B cell (primary cell): Measurements from ENCODE around the gene NOL4L. TPM values are rescaled to one million over a fixed set of nuclear protein-coding genes. Genes with fewer than 3 reads are reported as not detected.

Experiments
- ATAC-seq: fragments of 200-7000 bp; cut with Tn5 transposase; one replicate; pipeline ENCODE4 v1.10.0; 2021; ENCODE audit warnings: low read depth, mild to moderate bottlenecking, moderate number of reproducible peaks, moderate library complexity
- CTCF ChIA-PET: fragments of 350-600 bp; sonication (Branson Sonifier 250); formaldehyde crosslinking; loops from one replicate; lab custom pipeline; 2021; ENCODE audit warnings: antibody characterized with exemption, inconsistent platforms; lab: Charles Lee
- POLR2A ChIA-PET: fragments of 350-600 bp; sonication (Branson Sonifier 250); formaldehyde crosslinking; loops from one replicate; lab custom pipeline; 2021; ENCODE audit warnings: antibody characterized with exemption; lab: Charles Lee
- DNase-seq: peaks from one replicate; pipeline ENCODE4 v3.0.0; 2013
- H2AFZ ChIP-seq: 2 replicates; pipeline ENCODE4 v1.6.1; 2012; ENCODE audit warnings: mild to moderate bottlenecking, low read depth, low read length; ENCODE audit not compliant: insufficient read depth, poor library complexity, severe bottlenecking
- H3K27ac ChIP-seq, 2 donors: 1 replicate in 1 of 2; 2 replicates in 1 of 2; pipeline ENCODE4 v1.5.1; 2012 to 2013; ENCODE audit warnings: low read length in 2 of 2, mild to moderate bottlenecking in 2 of 2, moderate library complexity in 1 of 2
- H3K27me3 ChIP-seq, 4 experiments: fragments of 200-600 bp in 1 of 4; sonication (generic) in 1 of 4; replicated peaks in 1 of 4; 1 replicate in 2 of 4; 2 replicates in 2 of 4; pipeline versions ENCODE4 v1.6.1 to v1.7.0; 2013 to 2016; ENCODE audit warnings: low read length in 3 of 4, mild to moderate bottlenecking in 2 of 4, mixed read lengths in 1 of 4, moderate library complexity in 1 of 4; ENCODE audit not compliant: insufficient read depth in 4 of 4, control insufficient read depth in 3 of 4; ENCODE audit errors: control extremely low read depth in 1 of 4
- H3K36me3 ChIP-seq, 2 experiments: replicated peaks in 1 of 2; 1 replicate in 1 of 2; 2 replicates in 1 of 2; pipeline versions ENCODE4 v1.6.1 to v1.7.1; 2013; ENCODE audit warnings: low read length in 1 of 2; ENCODE audit not compliant: insufficient read depth in 2 of 2, control insufficient read depth in 1 of 2; ENCODE audit errors: control extremely low read depth in 1 of 2, extremely low read depth in 1 of 2
- H3K4me1 ChIP-seq, 2 donors: fragments of 200-600 bp in 1 of 2; sonication (generic) in 1 of 2; 1 replicate in 1 of 2; 2 replicates in 1 of 2; pipeline versions ENCODE4 v1.5.1 to v1.6.1; 2013 to 2017; ENCODE audit warnings: low read length in 2 of 2; ENCODE audit not compliant: control insufficient read depth in 2 of 2, insufficient read depth in 2 of 2
- H3K4me2 ChIP-seq: replicated peaks from 2 replicates; pipeline ENCODE3; 2012; ENCODE audit warnings: mild to moderate bottlenecking, low read depth, low read length; ENCODE audit not compliant: poor library complexity, severe bottlenecking
- H3K4me3 ChIP-seq, 5 experiments: fragments of 200-600 bp in 1 of 5; sonication (generic) in 1 of 5; 1 replicate in 3 of 5; 2 replicates in 2 of 5; pipeline versions ENCODE4 v1.5.1 to v1.7.0; 2011 to 2016; ENCODE audit warnings: low read length in 4 of 5, mild to moderate bottlenecking in 4 of 5, low read depth in 2 of 5, control low read depth in 1 of 5, moderate library complexity in 1 of 5; ENCODE audit not compliant: insufficient read depth in 1 of 5; ENCODE audit errors: control extremely low read depth in 1 of 5, extremely low read depth in 1 of 5
- H3K79me2 ChIP-seq: fragments of 200-600 bp; sonication (generic); one replicate; pipeline ENCODE4 v1.6.0; 2016; ENCODE audit warnings: low read length; ENCODE audit not compliant: control insufficient read depth, insufficient read depth
- H3K9ac ChIP-seq: fragments of 200-600 bp; sonication (generic); 2 replicates; pipeline ENCODE4 v1.6.1; 2017; ENCODE audit warnings: mild to moderate bottlenecking, low read length, moderate library complexity
- H3K9me3 ChIP-seq, 3 donors: one replicate each; pipeline versions ENCODE4 v1.6.1 to v1.7.1; 2013; ENCODE audit warnings: low read length in 2 of 3; ENCODE audit not compliant: control insufficient read depth in 2 of 3, insufficient read depth in 1 of 3; ENCODE audit errors: control extremely low read depth in 1 of 3
- H4K20me1 ChIP-seq: 2 replicates; pipeline ENCODE4 v1.6.0; 2012; ENCODE audit warnings: mild to moderate bottlenecking, low read length; ENCODE audit not compliant: insufficient read depth, control insufficient read depth, poor library complexity, severe bottlenecking
- H3K27ac Mint-ChIP-seq: one replicate; pipeline ENCODE4 v1.8.0; 2021; ENCODE audit warnings: mixed read lengths
- H3K27me3 Mint-ChIP-seq: one replicate; pipeline ENCODE4 v1.8.0; 2021; ENCODE audit warnings: mixed read lengths
- H3K4me1 Mint-ChIP-seq: one replicate; pipeline ENCODE4 v1.8.0; 2021; ENCODE audit warnings: mixed read lengths
- H3K4me3 Mint-ChIP-seq: one replicate; pipeline ENCODE4 v1.8.0; 2021; ENCODE audit warnings: mixed read lengths
- H3K9me3 Mint-ChIP-seq: one replicate; pipeline ENCODE4 v1.8.0; 2022; ENCODE audit warnings: mixed read lengths; ENCODE audit not compliant: insufficient read depth
- CTCF ChIP-seq: fragments of 200-600 bp; IDR thresholded peaks from one replicate; pipeline ENCODE4 v1.8.0; 2022; ENCODE audit warnings: antibody characterized with exemption, mild to moderate bottlenecking
- EZH2 ChIP-seq: IDR thresholded peaks from 2 replicates; pipeline ENCODE4 v1.6.1; 2012; ENCODE audit warnings: borderline replicate concordance, low read depth, mild to moderate bottlenecking, moderate library complexity, low read length; ENCODE audit not compliant: insufficient read depth, poor library complexity, severe bottlenecking
- WGBS: methylation state at CpG from one replicate; pipeline ENCODE4 v1.1.5; 2013; ENCODE audit warnings: missing lambda C conversion rate; ENCODE audit not compliant: insufficient coverage; 5-methylcytosine and 5-hydroxymethylcytosine counted together
- intact Hi-C: fragments of 100-400 bp; cut with micrococcal nuclease; formaldehyde crosslinking; loops from one replicate; pipeline ENCODE4 v1.10.0; 2022
- polyA plus RNA-seq: library from polyadenylated mRNA; depleted of rRNA; stranded (reverse); fragments of >200 nt; gene quantifications from 2 replicates; pipeline ENCODE4 v1.2.3, GENCODE V29; 2012
- total RNA-seq, 2 donors: library from RNA; stranded (reverse); fragments of 120-200 nt in 1 of 2; gene quantifications; 1 replicate in 1 of 2; 2 replicates in 1 of 2; pipeline versions ENCODE4 v1.2.3 to v1.2.4, GENCODE V29; 2013 to 2022

NOL4L gene
- total and polyA plus RNA-seq, 2 donors (not counting 1 experiment from before 2014, with no cell fraction given) = 6.5 to 7.9 TPM

DNA sequence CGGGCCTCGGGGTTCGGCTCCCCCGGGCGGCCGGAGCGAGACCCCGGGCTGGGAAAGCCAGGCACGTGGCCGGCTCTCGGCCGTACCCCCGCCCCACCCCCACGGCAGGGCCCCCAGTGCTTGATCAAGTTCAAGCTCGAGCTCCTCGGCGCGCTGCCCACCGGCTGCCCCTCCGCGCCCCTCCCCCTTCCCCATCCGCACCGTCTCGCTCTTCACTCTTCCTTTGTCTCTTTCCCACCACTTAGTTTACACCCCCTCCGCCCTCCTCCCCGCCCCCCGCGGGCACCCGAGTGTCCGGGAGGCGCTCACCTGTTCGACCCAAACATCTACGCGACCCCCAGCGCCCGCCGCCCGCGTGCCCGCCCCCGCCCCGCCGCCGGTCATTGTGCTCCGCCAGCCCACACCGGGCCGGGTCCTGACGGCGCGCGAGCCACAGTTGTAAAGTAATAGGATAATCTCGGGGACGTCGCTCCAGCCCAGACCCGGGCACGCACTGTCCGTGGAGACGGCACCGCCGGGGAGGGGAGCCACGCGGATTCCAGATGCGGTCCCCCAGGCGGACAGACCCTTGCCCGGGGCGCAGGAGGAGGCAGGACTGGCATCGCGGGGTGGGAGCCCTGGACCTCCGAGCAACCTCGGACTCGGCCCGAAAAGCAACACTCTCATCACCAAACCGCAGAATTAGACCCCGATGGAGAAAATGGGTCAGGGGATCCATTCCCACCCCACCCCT, 100.7 kb downstream of the NOL4L start:
- H3K27ac Mint-ChIP-seq = peak overlapping the region; percentile 67
- 2% methylated on average over 47 of the region's 74 CpGs for WGBS

More for the DNA sequence above, 100.7 kb downstream of the NOL4L start:
- ATAC-seq (no peak), DNase-seq (peak; percentile 41)
- POLR2A ChIA-PET = interaction anchor here (0.7 kb wide), 1 partner anchor 102 kb away, joined by 3 read pairs; no protein-coding TSS in a partner anchor
- Histone ChIP-seq H3K9ac (peak overlapping the region; percentile 67), H3K4me1 (peaks cover 14 to 27% of the 10 kb centered on the region in 2 donors), H3K79me2 (peaks cover 5% of the 10 kb centered on the region), H3K27me3 (peaks cover 0 to 10% (median 2%) of the 10 kb centered on the region in 4 experiments), H4K20me1 (no peaks in the 10 kb centered on the region), H3K4me3 (peak overlapping the region; percentile 45 to 69 (median 61)), H3K9me3 (peaks cover 0 to 3% (median 0%) of the 10 kb centered on the region in 3 donors), H3K4me2 (peak overlapping the region; percentile 96), H2AFZ (peak overlapping the region; percentile 60), H3K36me3 (no peaks in the 10 kb centered on the region), H3K27ac (no peak overlapping the region)
- TF ChIP-seq EZH2 (no peak), CTCF (no peak)
- no peaks in the 10 kb centered on the region for H3K9me3 Mint-ChIP-seq
- H3K27me3 Mint-ChIP-seq = peaks cover 5% of the 10 kb centered on the region
- peaks cover 14% of the 10 kb centered on the region for H3K4me1 Mint-ChIP-seq
- H3K4me3 Mint-ChIP-seq = peak overlapping the region; percentile 97
- CTCF ChIA-PET = interaction anchor here (0.8 to 1.2 kb wide), 5 partner anchors 11 to 175 kb away, joined by 3 to 4 read pairs (median 3); no protein-coding TSS in a partner anchor
- intact Hi-C loops = loop anchor here (10.0 kb wide), 1 partner anchor 280 kb away; the partner anchor contains the start of gene DNMT3B
